ENCODE data around the gene PLEKHJ1.

DNA sequence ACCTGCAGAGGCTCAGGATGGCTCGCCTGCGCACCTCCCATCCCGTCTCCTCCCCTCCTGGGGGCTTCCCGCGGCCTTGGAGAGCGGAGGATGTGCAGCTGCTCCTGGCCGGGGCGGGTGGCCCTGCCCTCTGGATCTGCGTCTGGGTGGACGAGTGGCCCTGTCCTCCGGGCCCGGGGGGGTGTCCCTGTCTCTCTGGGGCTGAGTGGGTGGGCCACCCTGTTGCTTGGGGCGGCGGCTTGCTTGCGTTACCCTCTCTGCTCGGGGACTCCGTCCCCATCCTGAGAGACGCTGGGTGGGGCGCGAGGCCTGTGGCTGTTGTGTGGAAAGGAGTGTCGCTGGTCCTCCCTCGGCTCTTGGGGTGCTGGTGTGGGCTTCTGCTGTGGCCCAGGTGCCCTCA lies 37.8 kb downstream of the PLEKHJ1 start:
- TF ChIP-seq, protein P1, sequence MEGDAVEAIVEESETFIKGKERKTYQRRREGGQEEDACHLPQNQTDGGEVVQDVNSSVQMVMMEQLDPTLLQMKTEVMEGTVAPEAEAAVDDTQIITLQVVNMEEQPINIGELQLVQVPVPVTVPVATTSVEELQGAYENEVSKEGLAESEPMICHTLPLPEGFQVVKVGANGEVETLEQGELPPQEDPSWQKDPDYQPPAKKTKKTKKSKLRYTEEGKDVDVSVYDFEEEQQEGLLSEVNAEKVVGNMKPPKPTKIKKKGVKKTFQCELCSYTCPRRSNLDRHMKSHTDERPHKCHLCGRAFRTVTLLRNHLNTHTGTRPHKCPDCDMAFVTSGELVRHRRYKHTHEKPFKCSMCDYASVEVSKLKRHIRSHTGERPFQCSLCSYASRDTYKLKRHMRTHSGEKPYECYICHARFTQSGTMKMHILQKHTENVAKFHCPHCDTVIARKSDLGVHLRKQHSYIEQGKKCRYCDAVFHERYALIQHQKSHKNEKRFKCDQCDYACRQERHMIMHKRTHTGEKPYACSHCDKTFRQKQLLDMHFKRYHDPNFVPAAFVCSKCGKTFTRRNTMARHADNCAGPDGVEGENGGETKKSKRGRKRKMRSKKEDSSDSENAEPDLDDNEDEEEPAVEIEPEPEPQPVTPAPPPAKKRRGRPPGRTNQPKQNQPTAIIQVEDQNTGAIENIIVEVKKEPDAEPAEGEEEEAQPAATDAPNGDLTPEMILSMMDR (IDR thresholded peaks at IDR 0.05) = no peak
- TF ChIP-seq POLR2A (IDR thresholded peaks at IDR 0.05) = no peak
